GM18526 (cell line): ENCODE results near the gene FSTL5.

Experiments used
- POLR2A ChIP-seq: IDR thresholded peaks from 3 replicates; pipeline ENCODE4 v1.6.1; 2011; ENCODE audit not compliant: insufficient read length; ENCODE audit errors: extremely low read depth

The FSTL5 gene

DNA sequence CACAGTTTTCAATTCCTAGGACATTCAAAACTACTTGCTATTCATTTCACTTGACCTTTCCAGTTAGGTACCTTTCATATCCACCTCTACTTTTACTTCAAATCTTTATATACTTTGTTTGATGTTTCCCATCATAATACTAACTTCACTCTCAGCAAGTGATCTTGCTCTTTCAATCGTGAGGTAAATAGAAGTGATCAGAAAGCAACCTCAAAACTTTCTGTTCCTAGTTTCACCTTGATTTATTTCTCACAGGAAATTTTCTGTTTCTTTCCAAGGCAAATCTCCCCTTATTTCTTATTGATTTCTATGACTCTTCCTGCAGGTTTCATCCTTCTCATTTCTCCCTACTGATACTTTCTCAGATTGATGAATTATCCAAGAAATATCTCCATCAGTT, 623.5 kb downstream of the FSTL5 start:
- TF ChIP-seq POLR2A: no peak

DNA sequence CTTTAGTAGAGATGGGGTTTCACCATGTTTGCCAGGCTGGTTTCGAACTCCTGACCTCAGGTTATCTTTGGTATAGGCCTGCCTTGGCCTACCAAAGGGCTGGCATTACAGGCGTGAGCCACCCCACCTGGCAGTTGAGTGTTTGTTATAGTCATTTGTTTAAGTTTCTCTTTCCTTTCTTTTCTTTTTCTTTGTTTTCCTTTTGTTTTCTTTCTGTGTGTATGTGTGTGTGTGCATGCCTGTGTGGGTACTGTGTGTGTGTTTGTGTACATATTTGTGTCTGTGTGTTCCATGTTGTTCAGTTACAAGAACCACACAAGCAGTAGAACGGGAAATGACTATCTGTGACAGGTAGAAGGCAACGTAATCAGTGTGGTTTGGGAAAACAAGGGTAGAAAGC, 624.9 kb downstream of the FSTL5 start:
- TF ChIP-seq POLR2A: no peak

DNA sequence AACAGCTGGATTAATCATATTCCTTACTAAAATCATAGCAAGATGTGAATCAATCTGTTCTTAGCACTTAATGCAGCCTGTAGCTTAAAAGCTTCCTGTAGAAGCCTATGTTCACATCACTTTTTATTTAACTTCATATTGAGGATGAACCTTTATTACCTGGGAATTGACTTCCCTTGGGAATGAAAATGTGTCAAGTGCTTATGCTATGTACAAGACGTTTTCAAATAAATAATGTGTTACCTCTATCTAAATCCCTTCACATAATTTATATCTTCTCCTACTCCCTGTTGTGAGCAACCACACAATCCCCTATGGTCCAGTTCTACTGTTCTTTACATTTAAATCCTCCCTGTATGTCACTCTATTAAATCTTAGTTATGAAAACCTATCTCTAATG, 633.1 kb downstream of the FSTL5 start:
- no peak for TF ChIP-seq POLR2A

DNA sequence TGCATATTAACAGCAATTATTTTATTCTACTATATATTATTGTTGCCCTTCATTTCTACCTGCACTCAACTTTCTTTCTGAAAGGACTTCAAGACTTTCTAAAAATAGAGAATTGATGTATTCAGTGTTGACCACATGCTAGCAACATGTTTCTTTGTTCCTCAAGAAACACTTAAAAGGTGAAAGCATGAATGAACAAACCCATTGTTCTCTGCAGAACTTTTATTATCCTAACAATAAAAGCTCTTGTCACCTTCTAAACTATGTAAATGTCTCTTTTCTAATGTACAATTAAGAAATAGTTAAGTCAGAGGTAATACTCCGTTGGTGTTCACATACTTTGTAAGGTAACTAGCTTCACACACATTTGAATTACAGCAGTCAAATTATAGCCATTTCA, 638.7 kb downstream of the FSTL5 start:
- no peak for TF ChIP-seq POLR2A

DNA sequence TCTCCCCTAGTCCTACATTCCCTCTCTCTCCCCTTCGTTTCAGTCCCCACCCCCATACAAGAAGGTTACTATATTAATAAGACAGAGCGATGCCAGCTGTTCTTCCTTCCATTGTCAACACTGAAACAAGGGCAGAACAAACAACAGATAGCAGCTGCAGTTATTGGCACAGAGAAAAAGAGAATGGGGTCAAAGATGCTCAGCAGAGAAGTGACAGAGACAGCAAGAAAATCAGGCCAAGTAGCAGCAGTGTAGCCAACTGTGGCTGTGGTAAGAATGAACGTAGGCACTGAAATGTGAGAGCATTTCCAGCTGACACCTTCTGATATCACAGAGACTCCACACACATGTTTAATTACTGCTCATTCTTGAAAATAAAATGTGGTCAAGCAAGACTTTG, 641.8 kb downstream of the FSTL5 start:
- no peak for TF ChIP-seq POLR2A

DNA sequence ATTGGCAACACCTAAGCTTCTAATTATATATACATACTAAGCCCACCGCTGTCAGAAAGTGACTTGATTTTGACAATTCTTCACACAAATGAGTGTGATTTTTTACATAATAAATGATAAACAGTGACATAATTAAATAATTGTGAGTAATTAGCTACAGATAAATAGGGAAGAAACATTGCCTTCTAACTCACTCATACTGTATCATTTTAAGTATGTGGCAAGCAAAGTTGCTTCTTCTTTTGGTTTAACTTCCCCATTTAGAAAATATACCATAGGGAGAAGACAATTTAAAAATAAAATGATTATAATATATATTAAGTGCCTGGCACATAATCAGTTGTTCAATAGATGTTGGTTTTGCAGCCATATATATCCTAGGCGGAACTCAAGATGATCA, 644.2 kb downstream of the FSTL5 start:
- TF ChIP-seq POLR2A: no peak

DNA sequence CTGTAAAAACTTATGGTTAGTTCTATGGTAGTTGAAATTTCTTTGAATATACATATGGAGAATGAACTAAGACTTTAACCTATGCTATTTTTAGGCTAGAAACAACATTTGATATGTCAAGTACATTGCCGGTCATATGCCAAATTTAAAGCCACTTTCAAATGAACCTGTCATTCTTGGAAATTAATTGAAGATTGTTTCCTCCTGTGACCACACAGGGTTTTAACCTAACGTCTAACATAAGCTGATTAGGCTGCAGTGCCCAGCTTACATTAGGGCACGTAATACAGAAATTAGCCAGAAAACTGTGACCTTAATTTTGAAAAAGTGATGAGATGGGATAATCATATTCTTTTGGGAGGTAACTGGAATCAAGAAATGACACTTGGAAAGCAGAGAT, 645.9 kb downstream of the FSTL5 start:
- TF ChIP-seq POLR2A: no peak

DNA sequence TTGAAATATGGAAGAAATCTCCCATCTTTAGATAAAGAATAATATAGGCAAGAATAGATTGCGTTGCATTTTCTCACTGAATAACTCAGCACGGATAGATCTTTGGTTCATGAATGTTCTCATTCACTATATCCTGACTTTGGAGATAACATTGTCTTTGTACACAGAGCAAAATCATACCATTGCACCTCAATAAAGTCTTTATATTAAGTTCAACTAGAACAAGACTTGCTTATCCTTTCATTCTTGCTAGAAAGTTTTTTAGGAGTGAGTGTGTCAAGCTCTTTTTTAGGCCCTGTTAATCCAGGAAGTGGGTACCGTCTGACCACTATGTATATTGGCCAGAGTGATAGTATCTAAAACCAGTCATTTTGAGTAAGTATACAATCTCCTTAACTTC, 658.7 kb downstream of the FSTL5 start:
- no peak for TF ChIP-seq POLR2A

DNA sequence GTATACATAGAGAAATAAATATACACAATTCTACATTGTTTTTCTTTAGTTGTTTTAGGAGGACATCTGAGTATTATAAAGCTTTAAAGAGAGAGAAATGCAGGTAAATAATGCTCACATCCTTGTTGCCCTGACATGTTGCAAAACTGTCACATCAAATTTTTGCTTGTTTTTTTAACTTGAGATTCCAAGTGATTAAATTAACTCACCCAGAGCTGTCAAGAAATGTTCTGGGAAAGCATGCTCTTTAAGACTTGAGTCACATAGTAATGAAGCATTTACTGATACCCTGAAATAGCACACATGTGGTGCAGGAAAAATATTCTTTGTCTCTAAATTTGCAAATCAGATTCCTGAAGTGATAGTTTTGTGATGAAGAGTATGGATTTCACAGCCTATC, 665.6 kb downstream of the FSTL5 start:
- TF ChIP-seq POLR2A: no peak

DNA sequence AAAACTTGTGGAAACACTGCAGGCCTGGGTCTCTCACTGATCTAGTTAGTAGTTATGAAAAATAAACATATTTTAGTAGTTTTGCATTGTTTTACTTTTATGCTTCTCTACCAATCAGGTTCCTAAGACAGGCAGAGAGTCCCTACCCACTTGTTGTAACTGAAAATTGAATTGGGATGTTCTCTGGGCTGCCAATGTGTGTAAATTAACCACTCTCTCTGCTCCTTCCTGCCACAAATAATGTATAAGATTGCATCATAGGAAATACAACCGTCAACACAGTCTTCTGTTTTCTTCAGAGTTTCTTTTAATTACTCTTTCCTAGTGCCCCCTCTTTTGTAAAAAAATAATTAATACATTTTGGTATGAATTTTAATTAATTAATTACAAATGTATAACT, 677.3 kb downstream of the FSTL5 start:
- no peak for TF ChIP-seq POLR2A

DNA sequence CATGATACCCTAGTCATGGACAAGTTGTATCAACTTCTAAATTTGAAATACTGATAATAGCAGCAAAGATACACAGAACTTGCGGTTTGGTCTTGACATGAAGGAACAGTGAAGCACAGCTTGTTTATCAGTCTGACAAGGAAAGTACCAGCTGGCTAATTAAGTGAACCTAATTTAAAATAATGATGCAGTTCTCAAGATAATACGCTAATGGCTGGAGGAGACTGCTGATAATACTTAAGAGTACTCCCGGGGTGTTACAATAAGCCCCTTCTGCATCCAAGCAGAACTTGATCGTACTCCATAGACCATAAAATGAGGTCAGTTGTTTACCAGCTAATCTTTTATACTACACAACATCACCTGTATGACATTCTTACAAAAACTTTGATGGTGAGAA, 697.5 kb downstream of the FSTL5 start:
- no peak for TF ChIP-seq POLR2A

DNA sequence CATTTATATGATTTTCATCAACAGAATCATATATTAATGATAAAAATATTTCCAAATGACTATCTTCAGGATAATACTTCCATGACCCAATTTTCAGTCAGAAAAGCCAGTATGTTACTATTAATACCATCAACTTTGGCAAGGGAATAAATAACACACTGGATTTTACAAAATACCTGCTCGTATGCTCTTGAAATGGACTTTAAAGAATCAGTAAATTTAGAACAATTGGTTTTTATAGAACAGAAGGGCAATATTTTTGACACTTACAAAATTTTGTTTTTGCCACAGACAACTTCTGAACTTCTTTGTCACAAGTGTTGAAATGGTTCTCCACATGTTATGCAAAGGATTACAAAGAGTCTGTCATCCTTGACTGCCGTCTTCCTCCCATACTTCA, 700.4 kb downstream of the FSTL5 start:
- TF ChIP-seq POLR2A: no peak

DNA sequence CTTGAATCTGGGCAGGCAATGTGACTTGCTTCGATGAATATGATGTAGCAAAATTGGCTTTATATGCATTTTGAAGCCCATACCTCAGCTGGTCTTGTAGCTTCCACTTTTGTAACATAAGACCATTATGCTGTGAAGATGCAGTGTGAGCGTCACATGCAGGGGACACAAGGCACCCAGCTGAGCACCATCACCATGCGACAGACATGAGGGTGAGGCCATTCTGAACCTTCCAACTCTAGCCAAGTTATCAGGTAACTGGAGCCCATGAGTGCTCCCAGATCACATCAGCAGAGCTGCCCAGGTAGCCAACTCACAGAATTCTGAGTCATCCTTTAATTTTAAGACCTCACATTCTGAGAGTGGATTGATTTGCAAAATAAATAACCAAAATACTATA, 705.9 kb downstream of the FSTL5 start:
- no peak for TF ChIP-seq POLR2A

DNA sequence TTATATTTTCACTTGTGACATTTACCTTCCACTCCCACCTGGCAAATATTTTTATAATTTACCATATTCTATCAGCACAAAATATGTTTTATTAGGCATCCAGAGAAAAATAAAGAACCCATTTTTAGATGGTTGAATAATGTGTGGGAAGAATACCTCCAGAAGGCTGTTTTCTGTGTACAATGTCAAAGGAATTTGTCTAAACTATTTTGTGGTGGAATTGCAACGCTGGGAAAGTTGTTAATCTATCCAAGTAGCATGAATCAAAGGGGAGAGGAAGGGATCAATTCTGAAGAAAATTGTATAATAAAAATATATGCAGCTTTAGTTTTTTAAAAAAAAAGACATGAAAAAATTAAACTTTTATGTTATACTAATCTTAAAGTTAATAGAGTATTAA, 706.5 kb downstream of the FSTL5 start:
- TF ChIP-seq POLR2A: no peak

DNA sequence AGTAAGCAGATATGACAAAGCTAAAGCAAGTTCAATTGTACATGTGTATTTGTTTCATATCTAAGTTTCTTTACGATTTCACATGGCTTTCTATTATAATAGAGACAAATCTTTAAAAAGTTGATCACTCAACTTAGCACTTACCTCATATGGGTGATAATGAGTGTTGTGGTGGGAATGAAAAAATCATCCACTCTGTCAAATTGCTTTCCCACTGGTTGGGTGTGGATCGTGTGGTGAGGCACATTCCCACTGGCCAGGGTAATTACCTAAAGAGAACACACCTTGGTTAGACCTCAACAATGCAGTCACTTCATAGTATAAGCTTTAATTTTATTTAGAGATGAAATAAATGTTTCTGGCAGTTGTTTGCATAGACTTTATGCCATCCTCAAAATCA, 708.9 kb downstream of the FSTL5 start:
- no peak for TF ChIP-seq POLR2A

DNA sequence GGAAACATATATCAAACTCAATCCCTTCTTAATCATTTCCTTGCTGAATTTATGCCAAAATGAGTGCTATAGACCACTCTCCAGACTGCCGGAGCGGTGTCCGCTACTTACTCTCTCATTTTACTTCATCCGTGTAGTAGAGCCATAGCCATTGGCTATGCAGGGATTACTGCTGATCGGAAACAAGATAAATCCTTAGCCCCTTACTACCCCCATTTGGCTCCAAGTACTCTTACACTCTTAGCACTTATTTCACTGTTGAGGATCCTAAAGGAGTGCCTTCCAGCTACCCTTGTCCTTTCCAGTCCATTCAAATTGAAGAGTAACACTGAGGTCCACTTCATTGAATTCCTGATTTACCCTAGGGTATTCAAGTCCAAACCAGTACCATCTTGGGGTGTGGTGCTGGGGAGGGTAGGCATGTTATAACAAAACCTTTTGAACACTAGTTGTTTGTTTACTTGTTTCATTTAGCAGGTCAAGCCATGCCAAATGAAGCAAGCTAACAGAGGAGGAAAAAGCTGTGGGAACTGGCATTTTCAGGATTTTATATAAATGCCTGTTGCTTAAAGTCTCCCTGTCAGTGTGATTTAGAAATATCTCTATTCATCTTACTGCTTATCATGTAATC, 715.1 kb downstream of the FSTL5 start:
- no peak for TF ChIP-seq POLR2A

DNA sequence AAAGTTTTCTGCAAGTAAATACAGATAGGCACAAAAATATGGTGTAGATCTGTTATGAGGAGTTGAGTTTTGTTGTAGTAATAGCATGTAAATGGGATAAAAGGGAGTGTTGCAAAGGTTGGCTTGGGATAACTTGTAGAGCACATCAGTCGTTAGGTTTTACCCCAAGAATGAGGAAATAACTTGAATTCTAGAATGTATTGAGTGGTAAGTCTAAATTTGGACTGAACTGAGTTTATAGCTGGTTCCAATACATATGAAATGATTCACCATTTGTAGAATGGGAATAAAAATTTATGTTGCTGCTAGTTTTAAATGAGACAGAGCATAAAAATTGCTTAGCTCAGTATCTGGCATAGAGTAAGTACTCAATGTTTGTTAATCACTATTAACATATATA, 719.2 kb downstream of the FSTL5 start:
- no peak for TF ChIP-seq POLR2A

DNA sequence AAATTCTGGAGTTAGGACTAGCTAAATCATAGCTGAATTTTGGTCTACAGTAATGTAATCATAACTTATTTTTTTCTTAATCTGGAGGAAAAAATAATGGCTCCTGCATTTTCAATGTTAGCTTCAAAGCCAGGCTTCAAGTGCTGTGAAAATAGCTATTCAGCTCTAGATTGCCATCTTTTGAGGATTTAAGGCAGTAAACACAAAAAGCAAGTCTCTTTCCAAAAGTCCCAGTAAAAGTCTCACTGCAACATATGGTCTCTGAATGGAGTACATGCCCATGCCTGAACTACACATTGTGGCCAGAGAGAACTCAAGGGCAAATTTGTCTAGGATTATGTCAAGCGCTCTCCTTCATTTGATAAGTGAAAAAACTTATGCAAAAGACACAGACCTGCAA, 720.9 kb downstream of the FSTL5 start:
- no peak for TF ChIP-seq POLR2A
